Liver (tissue), 9 donors: ENCODE measurements around the gene JMJD4. TPM values are rescaled to one million over a fixed set of nuclear protein-coding genes. Genes with fewer than 3 reads are reported as not detected.

ENCODE experiments used
- DNase-seq: peaks from one replicate; pipeline ENCODE4 v3.0.0-alpha.2; 2017; ENCODE audit warnings: low spot score
- H3K27ac ChIP-seq, 2 donors: one replicate each; pipeline ENCODE4 v1.7.0; 2013; ENCODE audit warnings: inconsistent platforms in 2 of 2, low read length in 2 of 2, control low read depth in 1 of 2, low read depth in 1 of 2, mild to moderate bottlenecking in 1 of 2
- H3K27me3 ChIP-seq, 4 donors: one replicate each; pipeline versions ENCODE4 v1.6.1 to v1.7.0; 2013; ENCODE audit warnings: low read length in 3 of 4, inconsistent platforms in 1 of 4, mild to moderate bottlenecking in 1 of 4, moderate library complexity in 1 of 4; ENCODE audit not compliant: control insufficient read depth in 4 of 4, insufficient read depth in 4 of 4
- H3K36me3 ChIP-seq, 4 donors: one replicate each; pipeline versions ENCODE4 v1.6.1 to v1.7.0; 2013; ENCODE audit warnings: low read length in 3 of 4, mild to moderate bottlenecking in 3 of 4, low read depth in 1 of 4, moderate library complexity in 1 of 4; ENCODE audit not compliant: control insufficient read depth in 4 of 4, insufficient read depth in 3 of 4
- H3K4me1 ChIP-seq, 4 donors: one replicate each; pipeline versions ENCODE4 v1.6.1 to v1.7.0; 2013; ENCODE audit warnings: low read length in 3 of 4, mild to moderate bottlenecking in 3 of 4, moderate library complexity in 1 of 4; ENCODE audit not compliant: control insufficient read depth in 4 of 4, insufficient read depth in 4 of 4
- H3K4me3 ChIP-seq, 3 donors: one replicate each; pipeline versions ENCODE4 v1.6.1 to v1.7.0; 2013; ENCODE audit warnings: low read length in 3 of 3, control low read depth in 1 of 3, low read depth in 1 of 3, mild to moderate bottlenecking in 1 of 3
- H3K9ac ChIP-seq, 2 donors: one replicate each; pipeline ENCODE4 v1.7.0; 2013; ENCODE audit warnings: low read length in 2 of 2, mild to moderate bottlenecking in 2 of 2, moderate library complexity in 2 of 2, control low read depth in 1 of 2, low read depth in 1 of 2
- H3K9me3 ChIP-seq, 4 donors: one replicate each; pipeline versions ENCODE4 v1.6.1 to v1.7.0; 2013; ENCODE audit warnings: low read length in 3 of 4; ENCODE audit not compliant: control insufficient read depth in 4 of 4
- CTCF ChIP-seq: fragments of 150-350 bp; IDR thresholded peaks from 2 replicates; pipeline ENCODE4 v1.5.1; 2017; ENCODE audit warnings: improper control_type of control experiment, low read depth, low read length; ENCODE audit not compliant: missing input control
- FOXA2 ChIP-seq: IDR thresholded peaks from 2 replicates; pipeline ENCODE4 v1.6.1; 2016; ENCODE audit warnings: antibody characterized with exemption
- GABPA ChIP-seq, 2 donors: IDR thresholded peaks in 1 of 2; conservative IDR thresholded peaks in 1 of 2; 2 replicates each; pipeline ENCODE4 v1.6.1; 2016; ENCODE audit warnings: antibody characterized with exemption in 2 of 2, mild to moderate bottlenecking in 1 of 2, moderate library complexity in 1 of 2
- HNF4A ChIP-seq, 2 donors: conservative IDR thresholded peaks; 2 replicates each; pipeline ENCODE4 v1.6.1; 2016; ENCODE audit warnings: antibody characterized with exemption in 2 of 2, mild to moderate bottlenecking in 2 of 2
- HNF4G ChIP-seq: IDR thresholded peaks from 2 replicates; pipeline ENCODE4 v1.6.1; 2016; ENCODE audit warnings: antibody characterized with exemption
- JUND ChIP-seq, 2 donors: IDR thresholded peaks; 2 replicates each; pipeline ENCODE4 v1.6.1; 2016; ENCODE audit warnings: antibody characterized with exemption in 2 of 2
- NR2F2 ChIP-seq: IDR thresholded peaks from 2 replicates; pipeline ENCODE4 v1.6.1; 2016; ENCODE audit warnings: antibody characterized with exemption
- RAD21 ChIP-seq, 2 donors: IDR thresholded peaks; 2 replicates each; pipeline ENCODE4 v1.6.1; 2016; ENCODE audit warnings: antibody characterized with exemption in 2 of 2, mild to moderate bottlenecking in 2 of 2
- REST ChIP-seq: IDR thresholded peaks from 2 replicates; pipeline ENCODE4 v1.6.1; 2016; ENCODE audit warnings: antibody characterized with exemption, mild to moderate bottlenecking
- RXRA ChIP-seq, 2 donors: IDR thresholded peaks; 2 replicates each; pipeline ENCODE4 v1.6.1; 2017 to 2018; ENCODE audit warnings: antibody characterized with exemption in 2 of 2, mild to moderate bottlenecking in 1 of 2
- SP1 ChIP-seq: IDR thresholded peaks from 2 replicates; pipeline ENCODE4 v1.6.1; 2018; ENCODE audit warnings: antibody characterized with exemption, mild to moderate bottlenecking
- TAF1 ChIP-seq: conservative IDR thresholded peaks from 2 replicates; pipeline ENCODE4 v1.6.1; 2016; ENCODE audit warnings: antibody characterized with exemption, mild to moderate bottlenecking
- YY1 ChIP-seq: IDR thresholded peaks from 2 replicates; pipeline ENCODE4 v1.6.1; 2016; ENCODE audit warnings: antibody characterized with exemption, mild to moderate bottlenecking
- ZBTB33 ChIP-seq: IDR thresholded peaks from 2 replicates; pipeline ENCODE4 v1.6.1; 2016; ENCODE audit warnings: antibody characterized with exemption
- WGBS: extraction: QIAGEN DNeasy Blood & Tissue Kit; methylation state at CpG from one replicate; pipeline ENCODE4 v1.1.7; 2013; 5-methylcytosine and 5-hydroxymethylcytosine counted together
- polyA plus RNA-seq, 2 donors: library from polyadenylated mRNA; stranded (reverse) in 1 of 2; unstranded in 1 of 2; fragments of 200-250 nt in 1 of 2; fragments of >200 nt in 1 of 2; fragmentation: Nextera tagmentation in 1 of 2; extraction: Ambion mirVana in 1 of 2; gene quantifications; one replicate each; pipeline versions ENCODE4 v1.2.1 to v1.2.3, GENCODE V29; 2013 to 2015
- total RNA-seq, 2 donors: library from RNA; depleted of rRNA; stranded (reverse); fragments of >200 nt; gene quantifications; one replicate each; pipeline ENCODE4 v1.2.3, GENCODE V29; 2014
- donor health status: healthy.
- donor health status: healthy.
- donor health status: healthy.
- donor health status: healthy.
- donor health status: healthy.

JMJD4 gene
- total and polyA plus RNA-seq, 4 donors, result 12.4 to 22.1 (median 14.1) TPM

- Histone ChIP-seq H3K27me3 (no peaks in the 10 kb centered on the region), H3K27ac (no peak overlapping the region), H3K9ac (no peak overlapping the region), H3K36me3 (peaks cover 2 to 21% (median 7%) of the 10 kb centered on the region in 4 donors), H3K4me3 (no peak overlapping the region), H3K9me3 (no peaks in the 10 kb centered on the region), H3K4me1 (no peaks in the 10 kb centered on the region)
- DNase-seq, result no peak
- TF ChIP-seq RXRA (IDR thresholded peaks at IDR 0.05) (no peak), TAF1 (no peak)
- 95% methylated on average over 42 of the region's 42 CpGs for WGBS
Measured at GRCh38 chr1:227774821-227775661, 39.9 kb upstream of the JMJD4 start.

GRCh38 chr1:227774051-227774731 lies 39.1 kb upstream of the JMJD4 start:
- Histone ChIP-seq H3K27ac (no peak overlapping the region), H3K4me3 (no peak overlapping the region)
- 92% methylated on average over 13 of the region's 13 CpGs for WGBS

More at GRCh38 chr1:227774051-227774731, 39.1 kb upstream of the JMJD4 start:
- Histone ChIP-seq H3K9ac (no peak overlapping the region), H3K4me1 (no peaks in the 10 kb centered on the region), H3K36me3 (peaks cover 3 to 26% (median 9%) of the 10 kb centered on the region in 4 donors), H3K27me3 (no peaks in the 10 kb centered on the region), H3K9me3 (no peaks in the 10 kb centered on the region)
- no peak for DNase-seq
- TF ChIP-seq RAD21 (IDR thresholded peaks at IDR 0.05), result no peak
- TF ChIP-seq ZBTB33, result no peak
- TF ChIP-seq NR2F2, result no peak
- no peak for TF ChIP-seq FOXA2
- no peak for TF ChIP-seq HNF4G
- no peak for TF ChIP-seq GABPA (IDR thresholded peaks at IDR 0.05 in 1 of 2, conservative IDR thresholded peaks at IDR 0.05 in 1 of 2)
- no peak for TF ChIP-seq TAF1
- no peak for TF ChIP-seq JUND (IDR thresholded peaks at IDR 0.05)
- TF ChIP-seq SP1, result no peak
- no peak for TF ChIP-seq REST
- TF ChIP-seq YY1, result no peak
- TF ChIP-seq CTCF, result no peak
- TF ChIP-seq RXRA (IDR thresholded peaks at IDR 0.05), result no peak
- no peak for TF ChIP-seq HNF4A (conservative IDR thresholded peaks at IDR 0.05)
